ENCODE results near the gene GATA1.

The GATA1 gene

GRCh38 chrX:48786341-48786800 lies at the start of gene GATA1:
Gene GATA1, plus strand, starts transcription at chrX:48786590. Its CDS starts 4,520 bp downstream, at chrX:48791110.
- DNase-seq, result no peak

DNA sequence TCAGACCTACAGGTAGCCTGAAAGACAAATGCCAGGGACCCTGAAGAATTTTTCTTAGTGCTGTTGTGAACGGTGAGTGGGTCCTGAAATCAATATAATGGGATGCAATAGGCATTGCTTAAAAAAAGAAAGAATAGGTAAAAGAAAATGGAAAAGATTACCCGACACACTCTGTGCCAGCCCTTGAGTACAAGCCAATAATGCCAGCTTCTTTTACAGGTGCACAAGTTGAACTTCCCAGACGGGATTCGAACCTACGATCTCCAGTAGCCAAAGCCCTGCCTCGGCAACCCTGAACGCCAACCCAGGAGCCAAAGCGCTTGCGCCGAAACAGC lies 49.5 kb upstream of the GATA1 start:
- DNase-seq, result no peak

DNA sequence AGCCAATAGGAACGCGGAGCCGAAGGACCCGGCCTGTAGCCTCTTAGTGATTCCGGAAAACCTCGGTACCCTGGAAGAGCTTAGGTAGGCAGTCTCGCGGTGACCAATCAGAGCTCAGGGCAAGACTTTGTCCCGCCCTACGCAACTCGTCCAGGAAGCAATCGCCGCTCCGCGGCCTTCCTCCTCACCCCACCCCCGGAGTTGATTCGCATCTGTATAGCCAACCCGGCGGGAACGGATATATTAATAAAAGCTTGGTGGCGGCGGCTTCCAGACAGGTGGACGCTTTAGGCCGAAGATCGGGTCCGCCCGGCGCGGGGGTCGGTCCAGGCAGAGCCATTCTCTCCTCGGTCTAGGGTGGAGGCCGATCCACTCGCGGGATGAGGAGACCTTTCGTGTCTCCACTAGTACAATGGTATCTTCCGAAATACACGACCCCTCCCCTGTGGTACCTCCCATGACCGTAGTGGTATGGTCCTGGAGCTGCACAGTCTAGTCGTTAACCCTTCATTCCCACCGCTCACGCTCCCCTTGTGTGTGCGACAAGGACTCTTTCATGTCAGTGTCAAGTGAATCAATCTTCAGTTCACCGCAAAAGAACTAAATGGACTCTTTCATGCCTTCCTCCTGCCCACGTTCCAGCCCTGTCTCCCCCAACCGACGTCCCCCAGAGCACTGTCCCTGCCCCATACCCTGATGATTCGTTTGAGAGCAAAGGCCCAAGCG lies 49.0 kb upstream of the GATA1 start:
- peak; percentile 86 for DNase-seq

DNA sequence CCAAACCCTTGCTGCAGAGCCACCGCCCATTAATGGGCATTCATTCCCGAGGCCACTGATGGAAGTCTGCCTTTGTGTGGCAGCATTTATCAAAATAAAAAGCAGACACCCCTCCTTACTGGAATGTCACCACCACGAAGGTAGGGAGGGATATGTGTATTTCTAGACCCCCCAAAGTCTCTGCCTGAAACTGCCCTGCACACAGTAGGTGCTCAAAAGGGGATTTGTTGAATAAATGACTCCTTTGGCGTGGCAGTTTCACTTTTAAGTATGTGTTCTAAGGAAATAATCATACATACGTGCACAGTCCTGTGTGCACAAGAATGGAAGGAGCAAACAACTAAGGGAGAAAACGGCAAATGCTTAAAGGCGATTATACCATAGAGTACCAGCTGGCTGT lies 48.5 kb upstream of the GATA1 start:
- DNase-seq, result no peak

DNA sequence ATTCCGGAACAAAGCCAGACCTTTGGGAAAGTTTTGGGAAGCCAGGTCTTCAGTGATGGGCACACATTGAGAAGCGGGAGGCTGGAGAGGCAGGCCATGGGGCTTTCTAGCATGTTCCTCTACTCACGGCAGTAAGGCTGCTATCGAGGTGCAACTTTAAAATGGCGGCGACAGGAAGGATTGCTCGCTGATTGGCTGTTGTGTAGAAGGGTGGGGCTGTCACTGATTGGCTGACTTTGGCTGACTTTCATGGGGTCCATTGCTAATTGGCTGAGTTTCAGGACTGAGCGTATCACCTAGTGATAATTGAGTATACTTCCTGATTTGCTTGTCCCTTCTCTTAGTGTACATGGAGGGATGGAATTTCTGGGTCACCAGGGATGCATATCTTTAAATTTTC lies 44.6 kb upstream of the GATA1 start:
- DNase-seq, result no peak

DNA sequence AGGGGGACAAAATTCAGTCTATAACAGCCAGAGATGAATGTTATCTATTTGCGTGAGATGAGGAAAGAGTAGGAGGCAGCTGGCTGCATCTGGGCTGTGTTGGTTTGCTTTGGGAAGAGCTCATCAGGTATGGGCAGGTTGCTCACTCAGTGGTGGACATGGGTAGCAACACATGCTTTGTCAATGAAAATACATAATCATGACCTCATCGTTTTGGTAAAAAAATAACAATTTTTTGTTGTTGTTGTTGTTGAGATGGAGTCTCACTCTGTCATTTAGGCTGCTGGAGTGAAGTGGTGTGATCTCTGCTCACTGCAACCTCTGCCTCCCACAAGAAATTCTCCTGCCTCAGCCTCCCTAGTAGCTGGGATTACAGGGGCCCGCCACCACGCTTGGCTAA lies 41.2 kb upstream of the GATA1 start:
- no peak for DNase-seq

- no peak for DNase-seq
These were observed 38.9 kb upstream of the GATA1 start for GRCh38 chrX:48747415-48748016.

- DNase-seq, result no peak
These were observed 37.2 kb upstream of the GATA1 start for GRCh38 chrX:48749182-48749581.

GRCh38 chrX:48751343-48751742 lies 35.0 kb upstream of the GATA1 start:
- DNase-seq, result no peak

DNA sequence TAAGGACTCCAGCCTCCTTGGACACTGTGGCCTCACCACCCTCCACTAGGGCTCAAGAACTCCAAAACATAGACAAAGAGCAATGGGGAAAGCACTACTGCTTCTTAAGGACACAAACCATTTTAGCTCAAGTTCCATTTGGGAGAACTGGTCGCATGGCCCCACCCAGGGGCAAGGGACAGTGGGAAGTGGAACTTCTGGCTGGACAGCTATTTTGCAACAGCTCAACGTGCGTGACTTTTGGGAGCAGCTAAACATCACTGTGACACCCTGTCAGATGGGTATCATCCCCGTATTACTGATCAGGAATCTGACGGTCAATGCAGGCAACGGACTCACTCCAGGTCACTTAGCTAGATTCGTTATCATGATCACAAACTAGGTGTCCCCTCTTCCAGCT lies 33.9 kb upstream of the GATA1 start:
- DNase-seq, result no peak

GRCh38 chrX:48753708-48754228 lies 32.6 kb upstream of the GATA1 start:
- no peak for DNase-seq

DNA sequence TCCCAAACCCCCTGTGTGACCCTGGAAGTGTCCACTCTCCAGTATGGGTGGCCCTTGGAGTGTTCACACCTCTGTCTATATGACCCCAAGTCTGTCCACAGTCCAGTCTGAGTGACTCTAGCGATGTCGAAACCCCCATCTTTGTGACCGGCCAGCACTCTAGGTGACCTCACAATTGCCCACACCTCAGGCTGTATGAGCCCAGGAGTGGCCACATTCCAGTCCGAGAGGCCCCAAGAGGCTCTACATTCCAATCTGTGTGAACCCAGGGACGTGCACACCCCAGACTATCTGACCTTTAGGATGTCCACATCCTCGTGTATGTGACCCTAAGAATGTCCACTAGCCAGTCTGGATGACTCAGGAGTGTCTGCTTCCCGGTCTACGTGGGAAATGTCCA lies 32.2 kb upstream of the GATA1 start:
- DNase-seq, result no peak

DNA sequence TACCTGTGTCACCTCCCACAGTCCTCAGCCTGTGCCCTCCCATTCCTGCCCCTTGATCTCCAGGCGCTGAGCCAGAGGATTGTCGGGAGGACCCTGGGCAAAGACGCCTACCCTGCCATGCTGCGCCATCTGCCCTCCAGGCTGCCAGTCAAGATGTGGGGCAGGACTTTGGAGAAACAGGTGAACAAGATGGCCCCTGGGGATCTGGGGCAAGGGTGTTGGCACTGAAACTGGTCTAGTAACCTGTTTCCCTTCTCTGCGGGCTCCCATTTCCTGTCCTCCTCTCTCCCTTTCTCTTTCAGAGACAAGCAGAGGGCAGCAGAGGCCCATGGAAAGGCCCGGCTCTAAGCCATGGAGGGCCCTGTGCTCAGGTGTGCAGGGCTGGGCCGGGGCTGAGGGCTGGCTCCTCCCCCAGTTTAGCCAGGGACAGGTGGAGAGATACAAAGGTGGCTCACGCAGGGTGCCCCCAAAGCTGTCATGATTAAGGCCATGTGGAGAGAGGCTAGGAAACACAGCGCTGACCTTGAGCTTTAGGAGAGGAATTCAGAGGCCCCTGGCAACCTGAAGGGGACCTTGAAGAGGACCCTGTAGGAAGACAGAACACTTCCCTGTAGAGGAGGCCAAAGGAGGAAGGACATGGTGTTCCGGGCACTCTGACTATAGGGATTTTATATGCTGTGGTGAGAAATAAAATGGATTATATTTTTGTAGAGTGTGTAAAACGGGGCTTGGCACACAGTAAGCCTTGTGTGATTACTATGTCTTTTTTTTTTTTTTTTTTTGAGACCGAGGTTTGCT lies 24.5 kb upstream of the GATA1 start, which contains the start of gene GLOD5:
Gene GLOD5, plus strand, starts transcription at position 74 of the 798 bp plus-strand sequence. Its CDS starts 44 bp downstream, at position 118.
- no peak for DNase-seq

DNA sequence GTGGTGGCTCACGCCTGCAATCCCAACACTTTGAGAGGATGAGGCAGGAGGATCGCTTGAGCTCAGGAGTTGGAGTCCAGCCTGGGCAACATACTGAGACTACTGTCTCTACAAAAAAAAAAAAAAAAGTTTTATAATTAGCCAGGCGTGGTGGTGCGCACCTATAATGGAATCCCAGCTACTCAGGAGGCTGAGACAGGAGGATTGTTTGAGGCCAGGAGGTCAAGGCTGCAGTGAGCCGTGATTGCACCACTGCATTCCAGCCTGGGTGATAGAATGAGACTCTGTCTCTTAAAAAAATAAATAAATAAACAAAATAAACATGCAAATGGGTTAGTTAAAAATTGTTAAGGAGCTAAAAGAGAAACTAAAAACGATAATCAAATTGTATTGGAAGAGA lies 17.2 kb upstream of the GATA1 start:
- DNase-seq, result no peak

DNA sequence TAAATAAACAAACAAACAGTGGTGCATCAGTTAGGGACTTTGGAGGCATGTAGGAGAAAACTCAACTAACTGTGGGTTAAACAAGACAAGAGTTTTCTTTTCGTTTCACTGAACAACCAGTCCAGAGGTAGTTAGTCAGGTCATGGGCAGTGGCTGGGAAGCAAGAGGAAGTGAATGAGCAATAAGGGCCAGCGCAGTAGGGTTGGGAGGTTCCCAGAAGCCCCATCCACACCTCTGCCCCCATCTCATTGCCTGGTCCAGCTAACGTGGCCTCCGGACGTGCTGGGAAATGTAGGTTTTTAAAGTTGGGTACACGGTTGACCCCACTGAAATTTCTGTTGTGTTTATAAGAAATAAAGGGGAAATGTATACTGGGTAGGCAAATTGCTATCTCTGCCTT lies 16.1 kb upstream of the GATA1 start:
- no peak for DNase-seq

GRCh38 chrX:48772602-48773001 lies 13.8 kb upstream of the GATA1 start:
- DNase-seq, result no peak

DNA sequence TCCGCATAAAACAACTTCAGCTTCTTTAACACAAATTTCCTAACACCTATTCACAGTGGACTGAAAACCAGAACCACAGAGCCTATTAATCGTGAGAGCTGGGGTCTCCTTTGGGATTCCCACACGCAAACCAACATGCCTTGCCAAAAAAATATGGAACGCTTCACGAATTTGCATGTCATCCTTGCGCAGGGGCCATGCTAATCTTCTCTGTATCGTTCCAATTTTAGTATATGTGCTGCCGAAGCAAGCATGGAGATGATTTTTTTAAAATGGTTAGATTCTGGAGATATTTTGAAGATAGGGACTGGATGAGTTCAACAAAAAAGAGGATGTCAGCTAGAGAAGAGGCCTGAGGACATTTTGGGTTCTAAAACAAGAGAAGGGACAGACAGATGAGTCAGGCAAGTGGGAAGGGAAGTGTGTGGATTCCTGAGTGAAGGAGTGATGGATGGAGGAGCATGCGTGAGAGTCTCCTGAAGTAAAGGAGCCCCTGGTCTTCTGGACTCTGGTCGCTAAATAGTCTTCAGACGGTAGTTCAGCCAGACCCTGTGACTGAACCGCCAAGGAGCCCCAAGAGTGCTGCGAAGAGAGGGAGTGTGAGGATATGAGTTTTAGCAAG lies 9.5 kb upstream of the GATA1 start:
- DNase-seq, result no peak

GRCh38 chrX:48779399-48779798 lies 7.0 kb upstream of the GATA1 start:
- no peak for DNase-seq

DNA sequence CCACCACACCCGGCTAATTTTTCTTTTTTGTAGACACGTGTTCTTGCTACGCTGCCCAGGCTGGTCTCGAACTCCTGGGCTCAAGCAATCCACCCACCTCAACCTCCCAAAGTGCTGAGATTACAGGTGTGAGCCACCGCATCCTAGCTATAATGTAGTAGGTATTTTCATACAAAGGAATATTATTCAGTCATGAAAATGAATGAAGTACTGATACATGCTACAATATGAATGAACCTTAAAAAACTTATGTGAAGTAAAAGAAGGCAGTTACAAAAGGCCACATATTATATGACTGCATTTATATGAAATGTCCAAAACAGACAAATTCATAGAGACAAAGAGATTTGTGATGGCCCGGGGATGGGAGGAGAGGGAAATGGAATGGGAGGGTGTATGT lies 4.7 kb upstream of the GATA1 start:
- no peak for DNase-seq

DNA sequence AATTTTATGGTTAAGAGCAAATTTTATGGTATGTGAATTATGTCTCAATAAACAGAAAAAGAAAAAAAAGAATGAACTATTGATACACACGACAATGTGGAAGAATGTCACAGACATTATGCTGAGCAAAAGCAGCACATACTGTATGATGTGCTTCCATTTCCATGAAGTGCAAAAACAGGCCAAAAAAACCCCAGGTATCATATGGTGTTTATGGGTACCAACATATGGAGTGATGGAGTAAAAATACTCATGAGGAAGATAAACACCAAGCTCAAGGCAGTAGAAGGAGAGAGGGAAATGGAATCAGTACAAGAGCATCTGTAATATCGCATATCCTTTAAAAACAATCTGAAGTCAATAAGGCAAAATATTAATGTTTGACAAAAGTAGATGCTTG lies 4.2 kb upstream of the GATA1 start:
- no peak for DNase-seq

- DNase-seq, result no peak
These were observed 3.6 kb upstream of the GATA1 start for GRCh38 chrX:48782795-48783194.

DNA sequence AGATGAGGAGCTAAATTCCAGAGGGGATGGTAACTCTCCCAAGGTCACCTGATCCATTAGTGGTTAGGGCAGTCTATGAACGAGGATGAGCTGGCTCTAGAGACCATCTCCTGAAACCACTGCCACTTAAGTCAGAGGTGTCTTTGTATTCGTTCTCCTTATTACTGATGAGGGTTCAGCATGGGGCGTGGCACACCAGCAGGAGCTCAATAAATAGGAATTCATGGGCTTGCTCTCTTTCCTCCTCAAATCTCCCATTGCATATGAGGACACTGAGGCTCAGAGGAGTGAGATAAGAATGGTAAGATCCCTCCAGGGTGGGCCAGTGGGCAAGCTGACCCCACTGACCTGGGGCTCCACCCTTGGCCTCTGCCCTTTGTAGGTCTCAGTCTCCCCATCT lies 1.7 kb upstream of the GATA1 start:
- no peak for DNase-seq

- no peak for DNase-seq
These were observed 1.2 kb upstream of the GATA1 start for GRCh38 chrX:48785186-48785539.
